HG02852 (cell line): ENCODE results near the gene PPEF2.
A peak's percentile ranks its signal among the peaks of the same experiment; 100 is the strongest.
"Not testable (repeated sequence)": the region's sequence is repeated elsewhere in the genome, so short reads cannot be mapped to it uniquely, and the experiment has no call there.

Source experiments
- ATAC-seq: cut with Tn5 transposase; IDR thresholded peaks from one replicate; pipeline ENCODE4 v1.9.1; 2021; ENCODE audit warnings: mild to moderate bottlenecking, moderate library complexity; ENCODE audit not compliant: unreplicated experiment

The PPEF2 gene

GRCh38 chr4:75902352-75902751, at the start of gene PPEF2:
Gene PPEF2, minus strand, starts transcription at chr4:75902452. Its CDS starts 6,127 bp downstream, at chr4:75896325.
- no peak for ATAC-seq

- ATAC-seq = no peak
These were observed 48.1 kb upstream of the PPEF2 start for GRCh38 chr4:75950213-75950815.

GRCh38 chr4:75948822-75949444, 46.7 kb upstream of the PPEF2 start:
- peak; percentile 79 for ATAC-seq

- peak; percentile 85 for ATAC-seq
These were observed 38.5 kb upstream of the PPEF2 start, which contains the start of gene NAAA for GRCh38 chr4:75940692-75941253. Gene NAAA, minus strand, starts transcription at chr4:75941013. Its CDS starts 64 bp downstream, at chr4:75940949.

GRCh38 chr4:75939890-75940691, 37.8 kb upstream of the PPEF2 start:
- peak; percentile 58 for ATAC-seq

GRCh38 chr4:75935628-75936027, 33.4 kb upstream of the PPEF2 start:
- ATAC-seq = no peak

- no peak for ATAC-seq
These were observed 27.9 kb upstream of the PPEF2 start for GRCh38 chr4:75930152-75930551.

- ATAC-seq = not testable (repeated sequence)
These were observed 22.7 kb upstream of the PPEF2 start for GRCh38 chr4:75924916-75925315.

GRCh38 chr4:75924309-75924827, 22.1 kb upstream of the PPEF2 start:
- ATAC-seq = no peak

GRCh38 chr4:75922588-75922987, 20.3 kb upstream of the PPEF2 start:
- no peak for ATAC-seq

- no peak for ATAC-seq
These were observed 19.7 kb upstream of the PPEF2 start for GRCh38 chr4:75921910-75922309.

- no peak for ATAC-seq
These were observed 18.1 kb upstream of the PPEF2 start for GRCh38 chr4:75920327-75920726.

- ATAC-seq = no peak
These were observed 17.7 kb upstream of the PPEF2 start for GRCh38 chr4:75919920-75920319.

- no peak for ATAC-seq
These were observed 13.9 kb upstream of the PPEF2 start for GRCh38 chr4:75916091-75916661.

GRCh38 chr4:75912968-75913367, 10.7 kb upstream of the PPEF2 start:
- ATAC-seq = no peak

- not testable (repeated sequence) for ATAC-seq
These were observed 8.6 kb upstream of the PPEF2 start for GRCh38 chr4:75910831-75911230.

GRCh38 chr4:75909405-75909804, 7.2 kb upstream of the PPEF2 start:
- ATAC-seq = no peak

GRCh38 chr4:75908555-75908954, 6.3 kb upstream of the PPEF2 start:
- no peak for ATAC-seq

GRCh38 chr4:75907966-75908365, 5.7 kb upstream of the PPEF2 start:
- no peak for ATAC-seq

GRCh38 chr4:75904076-75904475, 1.8 kb upstream of the PPEF2 start:
- ATAC-seq = no peak

GRCh38 chr4:75898536-75898935, 3.7 kb downstream of the PPEF2 start:
- no peak for ATAC-seq
